ENCODE measurements around the gene SPTBN5. TPM values are rescaled to one million over a fixed set of nuclear protein-coding genes. Genes with fewer than 3 reads are reported as not detected.

The SPTBN5 gene
- total RNA-seq, 1 experiment from 2014 or later: 0.64 TPM

GRCh38 chr15:41868321-41868720, 25.5 kb downstream of the SPTBN5 start:
- DNase-seq: no peak
- no peak for TF ChIP-seq CTCF (IDR thresholded peaks at IDR 0.05; ENCODE audit: unreplicated experiment)
- no TSS peak for BruUV-seq (replicated peaks)
- H3K27ac Mint-ChIP-seq (ENCODE audit: unreplicated experiment): no peak overlapping the region
- H3K27me3 Mint-ChIP-seq (ENCODE audit: unreplicated experiment): peaks cover 17% of the 10 kb centered on the region
- intact Hi-C loops (cut with micrococcal nuclease; ENCODE audit: unreplicated experiment): no loop called here
- H3K36me3 Mint-ChIP-seq (ENCODE audit: insufficient read depth, unreplicated experiment): no peaks in the 10 kb centered on the region
- no peaks in the 10 kb centered on the region for H3K9me3 Mint-ChIP-seq (ENCODE audit: low read depth, unreplicated experiment)
- CTCF ChIA-PET: no interaction called here
- no peak overlapping the region for H3K4me3 Mint-ChIP-seq (ENCODE audit: low read depth, unreplicated experiment)
- H3K4me1 Mint-ChIP-seq (ENCODE audit: low read depth, unreplicated experiment): no peaks in the 10 kb centered on the region

- no peak for TF ChIP-seq CTCF (IDR thresholded peaks at IDR 0.05; ENCODE audit: unreplicated experiment)
- BruUV-seq (replicated peaks): no TSS peak
- no peak for DNase-seq
- Mint-ChIP-seq H3K4me3 (ENCODE audit: low read depth, unreplicated experiment) (no peak overlapping the region), H3K4me1 (ENCODE audit: low read depth, unreplicated experiment) (no peaks in the 10 kb centered on the region), H3K9me3 (ENCODE audit: low read depth, unreplicated experiment) (no peaks in the 10 kb centered on the region), H3K27me3 (ENCODE audit: unreplicated experiment) (peaks cover 4% of the 10 kb centered on the region), H3K27ac (ENCODE audit: unreplicated experiment) (no peak overlapping the region), H3K36me3 (ENCODE audit: insufficient read depth, unreplicated experiment) (no peaks in the 10 kb centered on the region)
- intact Hi-C loops (cut with micrococcal nuclease; ENCODE audit: unreplicated experiment): no loop called here
- CTCF ChIA-PET: no interaction called here
Observed at GRCh38 chr15:41866872-41867579, 26.8 kb downstream of the SPTBN5 start.

- no peak for DNase-seq
- Mint-ChIP-seq H3K36me3 (ENCODE audit: insufficient read depth, unreplicated experiment) (no peaks in the 10 kb centered on the region), H3K9me3 (ENCODE audit: low read depth, unreplicated experiment) (no peaks in the 10 kb centered on the region), H3K4me3 (ENCODE audit: low read depth, unreplicated experiment) (no peak overlapping the region), H3K4me1 (ENCODE audit: low read depth, unreplicated experiment) (no peaks in the 10 kb centered on the region), H3K27ac (ENCODE audit: unreplicated experiment) (no peak overlapping the region), H3K27me3 (ENCODE audit: unreplicated experiment) (no peaks in the 10 kb centered on the region)
- CTCF ChIA-PET: no interaction called here
- no TSS peak for BruUV-seq (replicated peaks)
- no peak for TF ChIP-seq CTCF (IDR thresholded peaks at IDR 0.05; ENCODE audit: unreplicated experiment)
- intact Hi-C loops (cut with micrococcal nuclease; ENCODE audit: unreplicated experiment): no loop called here
Observed at GRCh38 chr15:41866263-41866703, 27.6 kb downstream of the SPTBN5 start.

GRCh38 chr15:41865490-41866055, 28.3 kb downstream of the SPTBN5 start:
- intact Hi-C loops (cut with micrococcal nuclease; ENCODE audit: unreplicated experiment): no loop called here
- DNase-seq: no peak
- no peak for TF ChIP-seq CTCF (IDR thresholded peaks at IDR 0.05; ENCODE audit: unreplicated experiment)
- H3K27me3 Mint-ChIP-seq (ENCODE audit: unreplicated experiment): no peaks in the 10 kb centered on the region
- H3K9me3 Mint-ChIP-seq (ENCODE audit: low read depth, unreplicated experiment): no peaks in the 10 kb centered on the region
- H3K27ac Mint-ChIP-seq (ENCODE audit: unreplicated experiment): no peak overlapping the region
- no peak overlapping the region for H3K4me3 Mint-ChIP-seq (ENCODE audit: low read depth, unreplicated experiment)
- no peaks in the 10 kb centered on the region for H3K36me3 Mint-ChIP-seq (ENCODE audit: insufficient read depth, unreplicated experiment)
- no TSS peak for BruUV-seq (replicated peaks)
- no peaks in the 10 kb centered on the region for H3K4me1 Mint-ChIP-seq (ENCODE audit: low read depth, unreplicated experiment)
- CTCF ChIA-PET: no interaction called here
